Activated CD8-positive, alpha-beta T cell treated with anti-CD3 and anti-CD28 coated beads for 36 hours (primary cell): ENCODE data around the gene OR2V2. TPM values are rescaled to one million over a fixed set of nuclear protein-coding genes. Genes with fewer than 3 reads are reported as not detected.

ENCODE experiments used
- ATAC-seq: fragments of 200-7000 bp; cut with Tn5 transposase; one replicate; pipeline ENCODE4 v1.10.0; 2021; ENCODE audit warnings: mild to moderate bottlenecking, moderate library complexity
- CTCF ChIA-PET: fragments of 350-600 bp; sonication (Branson Sonifier 250); formaldehyde crosslinking; loops from one replicate; lab custom pipeline; 2021; ENCODE audit warnings: antibody characterized with exemption; lab: Charles Lee
- POLR2A ChIA-PET: fragments of 350-600 bp; sonication (Branson Sonifier 250); formaldehyde crosslinking; loops from one replicate; lab custom pipeline; 2021; ENCODE audit warnings: antibody characterized with exemption; lab: Charles Lee
- DNase-seq: peaks from one replicate; pipeline ENCODE4 v3.0.0-alpha.2; 2020
- H3K27ac Mint-ChIP-seq: one replicate; pipeline ENCODE4 v1.8.0; 2021; ENCODE audit warnings: mild to moderate bottlenecking, mixed read lengths
- H3K27me3 Mint-ChIP-seq: one replicate; pipeline ENCODE4 v1.8.0; 2021; ENCODE audit warnings: mixed read lengths
- H3K36me3 Mint-ChIP-seq: one replicate; pipeline ENCODE4 v1.8.0; 2021; ENCODE audit warnings: low read depth, mixed read lengths
- H3K4me1 Mint-ChIP-seq: one replicate; pipeline ENCODE4 v1.8.0; 2021; ENCODE audit warnings: low read depth, mixed read lengths
- H3K4me3 Mint-ChIP-seq: one replicate; pipeline ENCODE4 v1.8.0; 2021; ENCODE audit warnings: mild to moderate bottlenecking, moderate library complexity, mixed read lengths
- H3K9me3 Mint-ChIP-seq: one replicate; pipeline ENCODE4 v1.8.0; 2021; ENCODE audit warnings: mixed read lengths
- CTCF ChIP-seq: fragments of 200-600 bp; IDR thresholded peaks from one replicate; pipeline ENCODE4 v1.8.0; 2022; ENCODE audit warnings: antibody characterized with exemption, mild to moderate bottlenecking
- intact Hi-C: fragments of 100-400 bp; cut with micrococcal nuclease; formaldehyde crosslinking; loops from one replicate; pipeline ENCODE4 v1.10.0; 2022
- total RNA-seq, 2 experiments: library from RNA; stranded (reverse); gene quantifications; one replicate each; pipeline ENCODE4 v1.2.3, GENCODE V29; 2021

The OR2V2 gene
- total RNA-seq, 2 experiments from 2014 or later: not detected

- no peaks in the 10 kb centered on the region for H3K36me3 Mint-ChIP-seq
Measured at GRCh38 chr5:181133610-181134231, 13.7 kb upstream of the OR2V2 start.

GRCh38 chr5:181134259-181134658 lies 13.1 kb upstream of the OR2V2 start:
- ATAC-seq (no peak), DNase-seq (no peak)
- Mint-ChIP-seq H3K27ac (no peak overlapping the region), H3K4me3 (no peak overlapping the region), H3K36me3 (no peaks in the 10 kb centered on the region), H3K9me3 (peaks cover 1% of the 10 kb centered on the region), H3K4me1 (no peaks in the 10 kb centered on the region), H3K27me3 (peaks cover 31% of the 10 kb centered on the region)
- ChIA-PET CTCF (no interaction called here), POLR2A (no interaction called here)
- intact Hi-C loops: no loop called here
- no peak for TF ChIP-seq CTCF

More at GRCh38 chr5:181133610-181134231, 13.7 kb upstream of the OR2V2 start:
- peaks cover 1% of the 10 kb centered on the region for H3K9me3 Mint-ChIP-seq
- no peak overlapping the region for H3K4me3 Mint-ChIP-seq
- TF ChIP-seq CTCF: no peak
- DNase-seq: no peak
- POLR2A ChIA-PET: no interaction called here
- ATAC-seq: no peak
- H3K27ac Mint-ChIP-seq: no peak overlapping the region
- H3K27me3 Mint-ChIP-seq: peaks cover 32% of the 10 kb centered on the region
- CTCF ChIA-PET: no interaction called here
- intact Hi-C loops: no loop called here
- no peaks in the 10 kb centered on the region for H3K4me1 Mint-ChIP-seq

- ChIA-PET CTCF (no interaction called here), POLR2A (no interaction called here)
- no peak overlapping the region for H3K4me3 Mint-ChIP-seq
- peaks cover 3% of the 10 kb centered on the region for H3K9me3 Mint-ChIP-seq
- no peak for ATAC-seq
- no peaks in the 10 kb centered on the region for H3K4me1 Mint-ChIP-seq
- H3K27ac Mint-ChIP-seq: no peak overlapping the region
- no peak for TF ChIP-seq CTCF
- no peak for DNase-seq
- H3K27me3 Mint-ChIP-seq: peaks cover 20% of the 10 kb centered on the region
- intact Hi-C loops: no loop called here
- H3K36me3 Mint-ChIP-seq: no peaks in the 10 kb centered on the region
Measured at GRCh38 chr5:181136361-181136955, 10.9 kb upstream of the OR2V2 start.

GRCh38 chr5:181138258-181138657 lies 9.1 kb upstream of the OR2V2 start:
- DNase-seq (no peak), ATAC-seq (no peak)
- ChIA-PET POLR2A (no interaction called here), CTCF (no interaction called here)
- Mint-ChIP-seq H3K36me3 (no peaks in the 10 kb centered on the region), H3K27ac (no peak overlapping the region), H3K4me3 (no peak overlapping the region), H3K4me1 (no peaks in the 10 kb centered on the region), H3K27me3 (peaks cover 16% of the 10 kb centered on the region), H3K9me3 (peaks cover 3% of the 10 kb centered on the region)
- intact Hi-C loops: no loop called here
- no peak for TF ChIP-seq CTCF

GRCh38 chr5:181140766-181141165 lies 6.6 kb upstream of the OR2V2 start:
- CTCF ChIA-PET: no interaction called here
- no peak overlapping the region for H3K4me3 Mint-ChIP-seq

More at GRCh38 chr5:181140766-181141165, 6.6 kb upstream of the OR2V2 start:
- intact Hi-C loops: no loop called here
- Mint-ChIP-seq H3K36me3 (no peaks in the 10 kb centered on the region), H3K27ac (no peak overlapping the region), H3K9me3 (peaks cover 5% of the 10 kb centered on the region), H3K4me1 (no peaks in the 10 kb centered on the region), H3K27me3 (peaks cover 18% of the 10 kb centered on the region)
- TF ChIP-seq CTCF: no peak
- no peak for ATAC-seq
- POLR2A ChIA-PET: no interaction called here
- no peak for DNase-seq
